CD4-positive, alpha-beta T cell treated with Interleukin-6 at 100 ng/mL for 8 hours (primary cell): ENCODE results near the gene SPRED2.

Experiments used
- DNase-seq: peaks from one replicate; pipeline ENCODE4 v3.0.0-alpha.2; 2020; ENCODE audit warnings: mixed read lengths, low spot score

Gene SPRED2

DNA sequence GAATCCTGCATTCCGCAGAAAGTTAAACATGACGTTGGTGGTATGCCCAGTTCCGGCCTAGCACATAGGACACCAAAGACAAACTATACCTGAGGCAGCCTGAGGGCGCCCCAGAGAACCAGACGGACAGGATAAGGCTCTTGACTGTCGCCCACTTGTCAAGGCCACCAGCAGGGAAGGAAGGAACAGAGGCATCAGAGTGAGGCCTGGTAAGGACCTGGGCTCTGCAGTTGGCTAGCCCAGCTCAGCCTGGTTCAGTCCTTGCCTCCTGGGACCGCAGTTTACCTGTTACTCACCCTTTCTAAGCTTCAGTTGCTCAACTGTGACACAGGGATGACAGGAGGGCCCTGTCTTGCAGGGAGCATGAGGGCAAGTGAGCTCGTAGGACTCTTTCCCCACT, 122.7 kb downstream of the SPRED2 start:
- no peak for DNase-seq

DNA sequence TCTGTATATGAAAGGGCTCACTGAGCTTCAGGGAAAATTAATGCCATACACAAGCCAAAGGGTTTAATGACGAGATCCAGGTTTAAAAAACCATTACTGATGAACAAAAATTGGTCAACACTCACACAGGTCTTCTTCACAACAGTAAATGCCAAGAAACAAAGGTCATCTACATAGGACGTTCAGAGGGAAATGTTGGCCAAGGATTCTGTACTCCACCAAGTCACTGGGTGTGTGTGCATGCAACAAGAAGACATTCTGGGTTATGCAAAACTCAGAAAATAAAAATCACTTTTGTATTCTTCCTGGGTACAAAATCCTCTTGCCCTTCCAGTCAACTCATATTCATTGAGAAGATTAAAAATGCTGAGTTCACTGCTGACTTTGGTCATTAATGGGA, 126.5 kb downstream of the SPRED2 start:
- DNase-seq, result no peak

DNA sequence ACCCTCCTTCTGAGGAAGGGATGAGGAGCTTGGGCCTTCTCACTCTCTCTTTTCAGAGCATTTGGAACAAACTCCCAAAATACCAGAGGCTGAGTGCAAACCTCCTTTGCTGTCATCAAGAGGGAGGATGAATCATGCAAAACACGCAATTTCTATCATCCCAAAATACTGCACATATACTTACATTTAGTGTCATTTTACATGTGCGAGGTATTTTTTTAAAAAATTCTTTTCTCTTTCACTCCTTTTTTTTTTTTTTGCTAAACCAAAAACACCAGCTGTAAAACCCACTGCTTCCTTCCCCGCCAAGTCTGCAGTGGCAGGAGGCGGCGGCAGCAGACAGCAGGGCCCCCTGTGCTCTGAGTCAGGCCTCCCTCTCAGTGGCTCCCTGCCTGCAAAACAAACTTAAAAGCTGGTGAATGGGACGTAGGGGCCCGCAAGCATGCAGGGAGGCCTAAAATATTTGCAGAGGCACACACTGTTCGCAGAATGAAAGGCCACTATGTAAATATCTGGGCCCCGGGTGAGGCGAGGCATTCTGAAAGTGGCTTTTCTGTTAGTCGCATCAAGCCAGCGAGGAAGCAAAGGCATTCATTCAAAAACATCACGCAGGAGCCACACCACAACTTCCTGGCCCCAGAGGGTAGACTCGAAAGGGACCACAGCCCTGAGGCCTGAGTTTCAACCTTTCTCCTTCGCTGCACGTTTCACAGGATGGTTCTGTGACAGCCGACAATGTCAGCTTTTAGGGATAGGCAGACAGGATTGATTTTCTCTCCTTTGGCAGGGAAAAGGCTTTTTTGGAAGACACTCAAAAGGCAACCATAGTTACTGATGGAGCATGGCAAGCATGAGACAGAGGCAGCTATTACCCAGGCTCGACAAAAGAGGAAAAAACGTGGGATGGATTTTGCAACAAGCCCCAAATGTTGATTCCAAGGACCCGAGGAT, 131.4 kb downstream of the SPRED2 start:
- DNase-seq, result peak; percentile 67

DNA sequence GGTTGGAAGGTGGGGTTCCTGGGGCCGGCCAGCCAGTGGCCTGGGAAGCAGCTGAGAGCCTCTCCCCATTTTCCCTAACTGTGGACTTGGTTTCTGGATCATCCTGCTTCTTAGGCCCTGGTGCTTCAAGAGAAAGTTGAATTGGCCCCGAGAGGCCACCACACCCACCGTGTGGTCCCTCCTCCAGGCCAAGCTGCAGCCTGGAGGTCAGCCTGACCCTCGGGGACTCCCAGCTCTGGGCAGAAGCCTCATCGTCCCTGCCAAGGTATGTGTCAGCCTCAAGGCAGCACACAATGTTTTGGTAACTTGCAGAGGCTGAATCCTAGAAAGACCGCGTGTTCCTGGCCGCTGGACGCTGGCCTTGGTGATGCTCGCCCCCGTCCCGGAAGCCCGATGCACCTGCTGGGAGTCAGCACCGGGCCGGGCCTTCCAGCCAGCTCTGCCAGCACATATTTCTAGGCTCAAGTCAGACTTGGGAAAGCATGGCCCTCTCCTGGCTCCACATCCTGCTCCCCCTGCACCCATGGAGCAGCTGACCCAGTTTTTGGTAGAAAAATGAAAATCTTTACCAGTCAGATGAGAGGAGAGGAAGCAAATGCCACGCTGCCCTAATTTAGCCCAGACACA, 132.2 kb downstream of the SPRED2 start:
- no peak for DNase-seq

DNA sequence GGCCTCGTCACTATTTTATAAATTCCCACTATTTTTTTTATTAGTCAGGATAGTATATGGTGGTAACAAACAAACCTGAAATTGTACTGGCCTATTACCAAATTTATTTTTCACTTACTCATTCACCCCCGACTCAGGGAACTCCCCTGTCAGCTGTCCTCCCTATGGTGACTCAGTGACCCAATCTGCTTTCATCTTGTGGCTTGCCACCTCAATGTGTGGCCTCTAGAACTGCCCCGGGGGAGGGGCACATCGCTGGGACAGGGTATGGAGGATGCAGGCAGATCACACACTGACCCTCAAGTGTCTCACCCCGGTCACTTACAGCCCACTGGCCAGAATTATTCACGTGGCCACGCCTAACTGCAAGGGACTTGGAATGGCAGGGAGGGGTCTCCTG, 133.2 kb downstream of the SPRED2 start:
- DNase-seq, result peak; percentile 7

DNA sequence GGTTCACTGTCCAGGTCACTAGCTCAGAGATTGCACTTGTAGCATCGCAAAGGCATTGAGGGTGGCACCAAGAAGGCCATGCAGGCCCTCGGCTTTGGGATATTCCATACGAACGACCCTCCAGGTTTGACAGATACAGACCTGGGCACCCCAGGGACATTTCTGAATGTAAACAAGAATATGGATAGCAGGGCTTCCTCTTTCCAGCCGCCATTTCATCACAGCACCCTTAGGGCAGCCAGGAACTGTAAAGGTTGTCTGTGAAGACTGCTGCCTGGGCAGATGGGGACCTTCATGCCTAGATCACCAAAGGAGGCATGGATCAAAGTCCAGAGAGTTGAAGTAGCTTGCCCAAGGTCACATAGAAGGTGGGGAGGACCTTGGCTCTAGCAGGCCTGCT, 134.3 kb downstream of the SPRED2 start:
- DNase-seq, result no peak

DNA sequence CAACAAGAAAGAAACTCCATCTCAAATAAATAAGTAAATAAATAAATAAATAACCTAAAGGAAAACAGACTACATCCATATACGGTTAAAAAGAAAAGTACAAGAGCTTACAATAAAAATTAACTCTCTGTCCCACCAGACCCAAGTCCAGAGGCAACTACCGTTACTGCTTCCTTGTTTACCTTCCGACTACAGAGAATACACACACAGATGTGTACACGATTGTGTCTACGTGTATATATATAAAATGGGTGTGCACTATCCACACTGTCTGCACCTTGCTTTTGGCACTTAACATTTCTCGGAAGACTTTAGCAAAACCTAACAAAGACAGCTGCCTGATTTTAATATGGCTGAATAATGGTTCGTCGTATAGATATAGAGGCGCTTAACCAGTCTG, 134.9 kb downstream of the SPRED2 start:
- no peak for DNase-seq

DNA sequence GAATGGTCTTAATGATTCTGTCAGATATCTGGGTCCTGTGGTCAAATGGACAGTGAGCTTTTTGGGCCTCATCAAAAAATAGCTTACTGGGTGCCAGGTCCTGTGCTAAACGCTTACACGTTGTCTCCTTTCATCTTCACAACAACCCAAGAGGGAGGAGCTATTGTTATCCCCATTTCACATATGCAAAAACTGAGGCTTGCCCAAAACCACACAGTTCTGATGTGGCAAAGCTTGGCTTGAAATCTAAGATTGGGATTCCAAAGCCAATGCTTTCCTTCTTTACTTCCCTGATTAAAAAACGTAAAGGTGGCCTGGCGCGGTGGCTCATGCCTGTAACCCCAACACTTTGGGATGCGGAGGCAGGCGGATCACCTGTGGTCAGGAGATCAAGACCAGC, 135.4 kb downstream of the SPRED2 start:
- no peak for DNase-seq

DNA sequence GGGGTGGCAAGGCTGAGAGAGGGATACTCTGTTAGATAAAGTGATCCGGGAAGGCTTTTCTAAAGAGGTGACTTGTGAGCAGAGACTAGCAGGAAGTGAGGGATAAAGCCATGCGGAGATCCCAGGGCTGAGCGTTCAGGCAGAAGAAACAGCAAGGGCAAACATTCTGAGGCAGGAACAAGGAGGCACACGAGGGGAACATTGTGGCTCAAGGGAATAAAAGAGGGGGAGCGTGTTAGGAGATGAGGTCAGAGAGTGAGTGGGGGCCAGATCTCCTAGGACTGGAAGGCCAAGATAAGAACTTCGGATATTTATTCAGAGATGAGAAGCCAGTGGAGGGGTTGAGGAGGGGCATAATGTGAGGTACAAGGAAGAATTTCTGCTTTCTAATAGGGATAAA, 137.7 kb downstream of the SPRED2 start:
- no peak for DNase-seq

DNA sequence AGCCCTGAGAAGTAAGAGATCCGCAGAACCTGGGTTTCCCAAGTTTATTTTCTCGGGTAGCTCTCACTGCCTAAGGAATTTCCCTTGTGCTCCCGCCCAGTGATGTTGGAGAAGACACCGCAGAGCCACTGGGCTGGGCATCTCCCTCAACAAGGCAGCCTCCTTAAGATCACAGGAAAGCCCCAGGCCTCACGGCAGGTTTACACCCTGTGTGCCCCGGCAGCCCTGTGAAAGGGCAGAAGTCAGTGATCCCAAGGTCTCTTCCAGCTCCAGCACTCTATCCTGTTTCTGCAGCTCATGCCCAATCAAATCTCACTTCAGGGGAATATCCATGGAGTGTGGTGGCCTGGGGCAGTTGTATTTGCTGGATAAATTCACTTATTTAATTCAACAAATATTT, 138.3 kb downstream of the SPRED2 start:
- DNase-seq, result no peak

DNA sequence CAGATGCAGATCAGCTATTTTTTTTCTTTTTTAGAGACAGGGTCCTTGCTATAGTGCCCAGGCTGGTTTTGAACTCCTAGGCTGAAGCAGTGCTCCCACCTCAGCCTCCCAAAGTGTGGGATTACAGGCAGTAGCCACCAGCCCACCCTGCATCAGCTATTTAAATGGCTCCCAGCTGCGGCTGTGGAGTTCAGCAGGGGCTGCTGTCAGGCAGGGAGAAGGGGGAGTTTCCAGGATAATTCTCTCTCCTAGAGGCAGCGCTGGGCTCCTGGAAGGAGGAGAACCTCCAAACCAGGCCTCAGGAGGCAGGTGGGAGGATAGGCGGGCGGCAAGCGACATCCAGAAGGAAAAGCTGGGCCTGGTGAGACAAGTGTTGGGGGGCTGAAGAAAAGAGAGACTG, 139.0 kb downstream of the SPRED2 start:
- DNase-seq, result no peak

DNA sequence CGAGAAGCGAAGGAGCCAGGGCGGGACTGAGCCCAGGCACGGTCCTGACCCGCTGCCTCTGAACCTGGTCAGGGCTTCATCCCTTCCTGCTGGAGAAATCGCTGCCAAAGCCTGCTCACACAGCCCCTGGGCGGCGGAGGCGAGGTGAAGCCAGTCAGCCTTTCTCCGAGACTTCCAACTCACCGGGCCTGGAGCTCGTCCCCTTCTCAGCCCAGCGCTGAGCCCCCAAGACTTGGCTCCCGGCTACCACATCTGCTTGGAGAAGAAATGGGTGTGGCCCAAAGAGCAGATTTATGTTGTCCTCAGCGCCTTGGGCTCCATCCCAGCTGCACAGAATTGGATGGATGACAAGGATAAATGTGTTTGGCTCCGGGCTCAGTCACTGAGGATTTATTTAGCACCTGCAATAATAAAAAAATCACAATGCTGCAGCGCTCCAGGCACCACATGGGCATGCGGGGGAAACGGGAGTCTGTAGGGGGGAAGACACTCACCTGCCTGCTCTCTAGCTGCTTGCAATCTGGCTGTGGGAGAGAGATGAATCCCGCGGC, 139.9 kb downstream of the SPRED2 start:
- DNase-seq, result no peak

DNA sequence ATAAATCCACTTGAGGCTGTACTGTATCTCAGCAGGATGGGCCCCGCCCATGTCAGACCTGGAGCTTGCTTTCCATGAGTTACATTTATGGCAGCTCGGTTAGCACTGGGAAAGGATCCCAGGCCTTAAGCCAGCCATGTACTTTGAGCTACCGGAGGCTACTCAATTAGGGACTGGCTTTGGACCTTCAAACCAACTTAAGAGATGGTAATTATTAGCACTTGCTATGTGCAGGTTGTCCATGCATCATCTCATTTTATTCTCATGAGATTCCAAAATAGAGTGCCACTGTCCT, 140.3 kb downstream of the SPRED2 start:
- no peak for DNase-seq

DNA sequence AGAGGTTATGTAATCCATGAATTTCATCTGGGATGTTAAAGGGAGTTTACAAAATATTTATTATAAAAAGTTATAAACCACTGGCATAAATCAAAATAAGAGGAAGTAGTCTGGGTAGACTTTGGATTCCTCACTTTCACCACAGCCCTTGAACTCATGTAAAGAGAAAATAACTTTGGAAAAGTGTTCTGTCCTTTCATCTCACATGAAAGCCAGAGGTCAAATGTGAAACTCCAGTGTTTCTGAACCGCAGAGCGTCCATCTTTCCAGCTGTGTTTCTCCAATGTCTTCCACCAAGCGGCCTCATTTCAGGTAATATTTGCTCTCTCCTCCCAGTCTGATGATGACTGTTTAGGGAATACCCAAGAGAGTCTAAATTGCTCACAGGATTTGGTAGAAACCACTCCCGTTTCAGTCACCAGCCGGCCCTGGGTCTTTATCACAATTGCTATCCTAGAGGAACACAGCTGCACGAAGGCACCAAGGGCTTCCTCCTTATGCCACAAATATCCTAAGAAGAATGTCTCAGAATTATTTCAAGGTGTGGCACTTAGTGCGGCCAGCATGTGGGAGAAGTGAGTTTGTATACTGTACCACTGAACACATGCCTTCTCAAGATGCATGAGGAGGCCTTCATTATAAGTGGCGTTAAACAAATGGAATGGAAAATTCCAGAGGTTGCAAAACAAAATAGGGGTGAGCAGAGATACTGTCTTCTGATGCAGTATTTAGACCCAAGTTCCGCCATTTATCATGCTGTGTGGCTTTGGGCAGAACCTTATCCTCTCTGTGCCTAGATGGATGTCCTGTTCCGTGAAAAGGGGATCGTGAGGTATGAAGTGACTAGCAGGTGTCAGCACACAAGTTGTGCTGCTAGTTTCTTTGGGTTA, 140.9 kb downstream of the SPRED2 start:
- DNase-seq, result no peak

DNA sequence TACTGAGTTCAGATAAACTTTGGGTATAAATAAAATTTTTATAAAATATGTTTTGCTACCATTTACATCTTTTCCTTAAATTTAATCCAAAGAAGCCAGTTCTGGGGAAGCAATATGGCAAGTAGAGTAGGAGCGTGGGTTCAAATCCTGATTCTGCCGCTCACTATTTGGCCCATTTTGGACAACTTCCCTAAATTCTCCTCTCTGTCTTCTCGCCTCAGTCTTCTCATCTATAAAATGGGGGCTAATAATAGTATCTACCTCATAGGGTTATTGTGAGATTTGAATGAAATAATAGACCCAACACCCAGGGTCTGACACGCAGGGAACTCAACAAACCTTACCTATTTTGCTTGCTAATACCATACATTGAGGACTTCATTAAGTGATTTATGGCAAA, 145.0 kb downstream of the SPRED2 start:
- no peak for DNase-seq

DNA sequence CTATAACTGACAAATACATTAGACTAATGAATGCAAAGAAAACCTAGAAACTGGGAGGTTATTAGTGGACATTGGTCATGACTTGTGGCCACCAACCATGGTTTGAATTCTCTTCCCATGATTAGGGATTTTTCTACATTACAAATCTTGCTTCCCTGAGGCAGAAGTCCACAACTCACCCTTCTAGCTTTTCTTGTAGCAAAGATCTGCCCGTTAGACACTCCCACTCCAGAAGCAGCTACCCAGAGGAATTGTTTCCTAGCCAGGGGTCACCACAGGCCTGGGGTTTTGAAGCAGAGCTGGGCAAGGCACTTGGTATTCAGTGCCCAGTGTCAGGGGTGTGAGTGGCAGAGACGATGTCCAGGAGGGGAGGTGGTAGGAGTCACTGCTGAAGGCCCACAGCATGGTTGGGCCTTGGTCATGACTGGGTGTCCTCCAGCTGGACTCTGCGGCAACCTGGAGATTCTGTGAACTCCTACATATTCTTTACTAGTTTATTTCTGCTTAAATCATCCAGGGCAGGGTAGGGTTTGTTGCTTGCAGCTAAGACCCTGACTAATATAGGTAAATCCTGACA, 149.8 kb downstream of the SPRED2 start:
- no peak for DNase-seq

DNA sequence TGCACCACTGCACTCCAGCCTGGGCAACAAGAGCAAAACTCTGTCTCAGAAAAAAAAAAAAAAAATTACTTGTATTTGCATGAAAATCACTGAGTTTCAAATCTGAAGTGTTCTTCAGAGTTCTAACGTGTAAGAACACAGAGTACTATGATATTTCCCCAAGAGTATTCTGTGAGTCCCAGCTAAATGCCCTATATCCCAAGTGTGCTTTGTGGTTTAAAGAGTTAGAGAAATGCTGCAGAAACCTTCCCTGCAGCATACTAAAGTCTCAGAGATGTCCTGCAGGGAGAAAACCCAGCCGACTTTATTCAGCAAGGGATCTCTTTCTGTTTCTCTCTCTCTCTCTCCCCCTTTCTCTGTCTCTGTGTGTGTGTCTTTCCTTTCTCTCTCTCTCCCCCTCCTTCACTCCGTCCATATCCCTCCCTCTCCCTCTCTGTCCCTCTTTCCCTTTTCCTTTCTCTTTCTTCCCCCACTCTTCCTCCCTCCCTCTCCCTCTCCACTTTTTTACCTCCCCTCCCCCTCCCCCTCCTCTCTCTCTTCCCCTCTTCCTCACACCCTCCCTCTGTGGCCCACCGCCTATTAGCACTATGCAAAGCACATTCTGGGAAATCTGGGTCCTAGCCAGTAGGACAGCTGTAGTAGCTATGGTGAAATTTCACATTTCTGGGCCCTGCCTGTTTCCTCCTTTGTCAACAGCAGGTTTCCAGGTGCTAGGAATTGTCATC, 150.6 kb downstream of the SPRED2 start:
- no peak for DNase-seq

DNA sequence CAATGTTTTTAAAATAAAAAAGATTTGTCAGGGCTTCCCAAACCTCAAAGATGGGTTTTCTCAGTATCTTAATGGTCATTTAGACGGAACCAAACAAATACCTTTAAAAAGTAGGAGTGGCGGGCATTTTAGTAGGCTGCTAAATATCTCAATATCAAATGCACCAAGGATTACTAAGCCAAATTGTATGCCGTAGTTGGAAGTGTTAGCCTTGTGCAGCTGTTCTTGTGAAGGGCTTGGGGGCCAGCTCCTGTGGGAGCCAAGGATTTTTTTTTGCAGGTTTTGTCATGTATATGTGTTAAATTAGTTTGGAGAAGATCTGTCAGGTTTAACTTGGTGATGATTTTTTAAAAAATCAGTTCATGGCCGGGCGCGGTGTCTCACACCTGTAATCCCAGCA, 152.6 kb downstream of the SPRED2 start:
- DNase-seq, result no peak

DNA sequence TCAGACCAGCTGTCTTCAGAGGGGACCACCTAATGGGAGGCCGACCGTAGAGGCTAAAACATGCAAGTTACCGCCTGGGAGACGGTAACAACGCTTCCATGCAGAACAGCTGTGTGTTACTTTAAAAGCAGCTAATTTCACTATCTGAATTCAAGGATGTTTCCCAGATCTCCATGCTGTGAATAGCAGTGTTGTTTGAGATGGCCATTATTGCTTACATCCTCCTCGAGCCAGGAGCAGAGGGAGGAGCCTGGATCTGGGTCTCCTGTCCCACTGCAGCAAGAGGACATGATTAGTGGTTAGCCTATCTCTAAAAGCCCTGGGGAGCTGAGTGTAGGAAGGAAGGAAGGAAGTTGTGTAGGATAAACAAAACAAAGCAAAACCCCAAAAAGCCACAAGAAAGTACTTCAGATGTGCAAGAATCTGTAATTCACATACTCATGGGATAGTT, 153.8 kb downstream of the SPRED2 start:
- no peak for DNase-seq

DNA sequence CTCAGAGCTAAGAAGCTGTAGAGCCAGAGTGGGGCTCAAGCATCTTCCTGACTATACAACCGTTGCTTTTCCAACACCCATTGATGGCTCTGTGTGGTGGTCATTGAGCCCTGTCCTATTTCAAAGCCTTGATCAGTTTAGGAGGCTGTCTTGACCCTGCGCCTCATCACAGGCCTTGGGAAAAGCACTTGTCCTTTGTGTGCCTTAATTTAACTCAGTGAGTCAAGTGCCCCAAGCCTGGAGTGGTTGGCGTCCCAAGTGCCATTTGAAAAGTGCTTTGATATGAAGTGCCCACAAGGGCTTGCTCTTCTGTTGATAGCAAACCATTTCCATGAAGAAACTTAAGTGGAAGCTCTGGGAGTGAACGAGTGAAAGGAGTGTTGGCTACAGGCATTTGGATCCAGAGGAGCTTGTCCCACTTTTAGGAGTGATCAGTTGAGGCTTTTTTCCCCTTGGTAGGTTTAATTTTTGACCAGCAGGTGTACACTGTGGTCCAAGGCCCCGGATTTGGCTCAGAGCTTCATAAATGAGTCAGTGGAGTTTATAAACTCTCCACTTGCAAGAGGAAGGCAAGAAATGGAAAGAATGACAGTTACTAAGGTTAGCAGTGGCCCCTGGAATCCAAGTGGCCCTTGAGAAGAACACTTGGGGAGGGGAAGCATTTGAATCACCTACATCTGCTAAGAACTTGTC, 154.5 kb downstream of the SPRED2 start:
- DNase-seq, result no peak

DNA sequence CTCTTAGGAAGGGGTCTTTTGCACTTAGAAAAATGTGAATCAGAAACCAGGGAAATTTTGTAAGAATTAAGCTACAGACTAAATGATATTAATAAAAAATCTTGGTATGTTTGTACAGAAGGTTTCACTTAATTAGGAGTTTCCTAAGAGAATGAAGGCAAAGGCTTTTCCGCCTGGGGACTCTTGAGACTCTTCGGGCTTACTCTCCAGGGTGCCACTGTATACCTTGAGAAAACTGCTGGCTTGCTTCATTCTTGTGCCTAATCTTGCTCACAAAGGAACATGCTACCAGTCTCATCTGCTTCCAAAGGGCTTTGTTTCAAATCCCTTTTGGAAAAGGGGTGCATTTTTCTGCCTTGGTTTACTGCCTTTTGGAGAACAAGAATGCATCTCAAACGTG, 155.3 kb downstream of the SPRED2 start:
- no peak for DNase-seq
